T-helper 2 cell treated with Interferon-gamma antibody and Interleukin-4, amounts not matched to agents 5 μg/mL and 100 μg/mL, for 36 hours (primary cell): ENCODE data around the gene ABCC5.

ENCODE experiments used
- DNase-seq: peaks from one replicate; pipeline ENCODE4 v3.0.0; 2021; ENCODE audit warnings: low spot score
- H3K27ac Mint-ChIP-seq: one replicate; pipeline ENCODE4 v1.8.0; 2021; ENCODE audit warnings: mild to moderate bottlenecking, mixed read lengths
- H3K27me3 Mint-ChIP-seq: one replicate; pipeline ENCODE4 v1.8.0; 2021; ENCODE audit warnings: low read depth, mixed read lengths
- H3K36me3 Mint-ChIP-seq: one replicate; pipeline ENCODE4 v1.8.0; 2021; ENCODE audit warnings: low read depth, mixed read lengths
- H3K4me1 Mint-ChIP-seq: one replicate; pipeline ENCODE4 v1.8.0; 2021; ENCODE audit warnings: low read depth, mixed read lengths
- H3K4me3 Mint-ChIP-seq: one replicate; pipeline ENCODE4 v1.8.0; 2022; ENCODE audit warnings: mild to moderate bottlenecking, moderate library complexity, mixed read lengths
- H3K9me3 Mint-ChIP-seq: one replicate; pipeline ENCODE4 v1.8.0; 2021; ENCODE audit warnings: mixed read lengths

ABCC5 gene

GRCh38 chr3:183980403-183980802 lies 37.3 kb downstream of the ABCC5 start:
- DNase-seq, result no peak
- Mint-ChIP-seq H3K27me3 (no peaks in the 10 kb centered on the region), H3K4me3 (no peak overlapping the region), H3K36me3 (peaks cover 10% of the 10 kb centered on the region), H3K27ac (no peak overlapping the region), H3K4me1 (peaks cover 5% of the 10 kb centered on the region), H3K9me3 (no peaks in the 10 kb centered on the region)

DNA sequence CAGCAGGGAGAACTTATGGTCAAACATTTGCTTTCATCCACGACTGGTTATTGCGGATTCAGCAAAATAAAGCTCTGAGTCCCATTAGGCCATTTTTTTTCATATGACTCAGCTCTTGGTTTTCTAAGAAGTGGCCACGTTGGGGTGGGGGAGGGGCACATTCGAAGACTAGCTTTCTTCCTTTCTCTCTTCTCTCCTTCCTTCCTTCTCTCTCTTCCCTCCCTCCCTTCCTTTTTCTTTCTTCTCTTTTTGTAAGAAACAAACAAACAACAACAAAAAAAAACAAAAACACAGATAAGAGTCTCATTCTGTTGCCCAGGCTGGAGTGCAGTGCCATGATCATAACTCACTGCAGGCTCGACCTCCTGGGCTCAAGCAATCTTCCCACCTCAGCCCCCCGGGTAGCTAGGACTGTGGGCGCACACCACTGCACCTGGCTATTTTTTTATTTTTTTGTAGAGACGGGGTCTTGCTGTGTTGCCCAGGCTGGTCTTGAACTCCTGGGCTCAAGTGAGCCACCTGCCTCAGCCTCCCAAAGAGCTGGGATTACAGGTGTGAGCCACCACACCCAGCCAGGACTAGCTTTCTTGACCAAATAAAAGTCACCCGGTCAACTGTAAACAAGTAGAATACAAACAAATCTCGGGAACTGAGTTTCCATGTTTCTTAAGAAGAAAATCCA lies 41.6 kb downstream of the ABCC5 start:
- H3K27ac Mint-ChIP-seq, result no peak overlapping the region
- no peak overlapping the region for H3K4me3 Mint-ChIP-seq
- no peak for DNase-seq
- H3K9me3 Mint-ChIP-seq, result no peaks in the 10 kb centered on the region
- no peaks in the 10 kb centered on the region for H3K27me3 Mint-ChIP-seq
- peaks cover 5% of the 10 kb centered on the region for H3K36me3 Mint-ChIP-seq
- H3K4me1 Mint-ChIP-seq, result peaks cover 5% of the 10 kb centered on the region

GRCh38 chr3:183968666-183969245 lies 48.9 kb downstream of the ABCC5 start:
- Mint-ChIP-seq H3K36me3 (no peaks in the 10 kb centered on the region), H3K27ac (no peak overlapping the region), H3K27me3 (no peaks in the 10 kb centered on the region), H3K4me3 (no peak overlapping the region), H3K9me3 (no peaks in the 10 kb centered on the region), H3K4me1 (no peaks in the 10 kb centered on the region)
- no peak for DNase-seq

- DNase-seq, result no peak
- H3K27ac Mint-ChIP-seq, result no peak overlapping the region
- H3K36me3 Mint-ChIP-seq, result no peaks in the 10 kb centered on the region
- H3K9me3 Mint-ChIP-seq, result no peaks in the 10 kb centered on the region
- H3K4me1 Mint-ChIP-seq, result no peaks in the 10 kb centered on the region
- H3K4me3 Mint-ChIP-seq, result no peak overlapping the region
- no peaks in the 10 kb centered on the region for H3K27me3 Mint-ChIP-seq
These were observed 50.0 kb downstream of the ABCC5 start for GRCh38 chr3:183967693-183968092.

- no peak for DNase-seq
- Mint-ChIP-seq H3K27me3 (no peaks in the 10 kb centered on the region), H3K4me3 (no peak overlapping the region), H3K4me1 (no peaks in the 10 kb centered on the region), H3K36me3 (peaks cover 2% of the 10 kb centered on the region), H3K27ac (no peak overlapping the region), H3K9me3 (no peaks in the 10 kb centered on the region)
These were observed 51.3 kb downstream of the ABCC5 start for GRCh38 chr3:183966361-183966791.

- no peaks in the 10 kb centered on the region for H3K27me3 Mint-ChIP-seq
- no peak overlapping the region for H3K4me3 Mint-ChIP-seq
- no peak for DNase-seq
- peaks cover 4% of the 10 kb centered on the region for H3K36me3 Mint-ChIP-seq
- no peaks in the 10 kb centered on the region for H3K9me3 Mint-ChIP-seq
- no peaks in the 10 kb centered on the region for H3K4me1 Mint-ChIP-seq
- no peak overlapping the region for H3K27ac Mint-ChIP-seq
These were observed 54.9 kb downstream of the ABCC5 start for GRCh38 chr3:183962807-183963206.

DNA sequence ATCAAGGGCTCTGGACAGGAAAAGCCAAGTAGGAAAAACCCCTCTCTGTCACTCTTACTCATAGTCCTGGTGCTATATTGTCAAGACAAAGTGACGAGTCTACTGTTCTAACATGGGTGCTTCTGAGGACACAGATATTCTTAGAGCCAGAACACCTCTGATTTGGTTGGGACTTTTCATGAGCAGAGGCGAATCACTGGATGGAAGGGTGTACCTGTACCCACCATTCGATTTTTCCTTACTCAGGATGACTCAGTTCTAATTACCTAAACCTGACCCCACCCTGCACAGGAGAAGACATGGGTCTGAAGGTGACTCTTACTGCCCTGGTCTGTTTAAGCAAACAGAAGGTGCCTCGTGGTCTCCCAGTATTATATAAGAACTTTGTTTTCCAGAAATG lies 58.5 kb downstream of the ABCC5 start:
- Mint-ChIP-seq H3K27ac (no peak overlapping the region), H3K36me3 (peaks cover 9% of the 10 kb centered on the region)
- DNase-seq, result no peak

DNA sequence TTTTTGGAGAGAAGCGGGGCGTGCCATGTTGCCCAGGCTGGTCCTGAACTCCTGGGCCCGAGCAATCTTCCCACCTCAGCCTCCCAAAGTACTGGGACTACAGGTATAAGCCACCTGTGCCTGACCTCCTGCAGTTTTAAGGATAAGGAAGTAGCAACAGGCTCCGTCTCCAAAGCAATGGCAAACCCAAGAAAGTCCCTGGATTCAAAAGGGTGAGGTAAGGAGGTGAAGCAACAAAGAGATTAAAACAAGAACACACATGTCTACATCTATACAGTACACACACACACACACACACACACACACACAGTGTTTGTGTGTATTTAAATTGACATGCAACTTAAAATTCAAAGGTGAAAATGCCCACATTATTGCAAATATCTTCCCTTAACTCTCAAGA lies 58.9 kb downstream of the ABCC5 start:
- no peak overlapping the region for H3K4me3 Mint-ChIP-seq
- no peak overlapping the region for H3K27ac Mint-ChIP-seq
- no peaks in the 10 kb centered on the region for H3K27me3 Mint-ChIP-seq
- peaks cover 9% of the 10 kb centered on the region for H3K36me3 Mint-ChIP-seq
- DNase-seq, result no peak
- no peaks in the 10 kb centered on the region for H3K4me1 Mint-ChIP-seq
- H3K9me3 Mint-ChIP-seq, result no peaks in the 10 kb centered on the region

More for the DNA sequence above, 58.5 kb downstream of the ABCC5 start:
- H3K9me3 Mint-ChIP-seq, result no peaks in the 10 kb centered on the region
- H3K27me3 Mint-ChIP-seq, result no peaks in the 10 kb centered on the region
- H3K4me3 Mint-ChIP-seq, result no peak overlapping the region
- H3K4me1 Mint-ChIP-seq, result no peaks in the 10 kb centered on the region

- H3K4me1 Mint-ChIP-seq, result no peaks in the 10 kb centered on the region
- H3K4me3 Mint-ChIP-seq, result no peak overlapping the region
- H3K36me3 Mint-ChIP-seq, result peaks cover 9% of the 10 kb centered on the region
- H3K9me3 Mint-ChIP-seq, result no peaks in the 10 kb centered on the region
- no peak overlapping the region for H3K27ac Mint-ChIP-seq
- no peak for DNase-seq
- no peaks in the 10 kb centered on the region for H3K27me3 Mint-ChIP-seq
These were observed 59.5 kb downstream of the ABCC5 start for GRCh38 chr3:183958226-183958625.

GRCh38 chr3:183954875-183955274 lies 62.8 kb downstream of the ABCC5 start:
- no peak for DNase-seq
- no peaks in the 10 kb centered on the region for H3K4me1 Mint-ChIP-seq
- peaks cover 7% of the 10 kb centered on the region for H3K36me3 Mint-ChIP-seq
- H3K27ac Mint-ChIP-seq, result no peak overlapping the region
- H3K4me3 Mint-ChIP-seq, result no peak overlapping the region
- no peaks in the 10 kb centered on the region for H3K27me3 Mint-ChIP-seq
- no peaks in the 10 kb centered on the region for H3K9me3 Mint-ChIP-seq

DNA sequence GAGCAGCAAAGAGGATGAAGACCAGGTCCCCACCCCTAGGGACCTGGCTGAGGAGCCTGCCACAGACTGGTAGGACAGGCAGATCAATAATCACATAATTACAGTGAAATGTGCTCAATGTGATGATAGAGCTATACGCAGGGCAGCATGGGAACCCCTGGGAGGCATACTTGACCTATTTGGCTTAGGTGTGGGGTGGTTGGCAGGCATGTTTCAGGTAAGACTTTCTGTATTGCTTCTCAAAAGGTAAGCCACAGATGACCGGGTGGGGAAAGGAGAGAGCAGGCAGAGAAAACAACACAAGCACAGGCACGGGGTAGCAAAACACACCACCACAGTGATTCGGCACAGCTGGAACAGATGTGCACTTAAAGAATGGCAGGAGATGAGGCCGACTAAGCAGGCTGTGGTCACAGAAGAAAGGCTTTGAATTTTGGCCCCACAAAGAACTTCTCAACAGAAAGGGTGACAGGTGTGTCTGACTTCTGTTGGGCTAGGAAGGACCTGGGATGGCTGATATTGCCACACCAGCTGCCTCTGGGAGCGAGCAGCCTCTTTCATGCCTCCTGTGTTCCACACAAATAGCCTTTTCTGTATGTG lies 64.1 kb downstream of the ABCC5 start:
- Mint-ChIP-seq H3K27me3 (no peaks in the 10 kb centered on the region), H3K4me1 (no peaks in the 10 kb centered on the region), H3K27ac (no peak overlapping the region), H3K9me3 (no peaks in the 10 kb centered on the region), H3K4me3 (no peak overlapping the region), H3K36me3 (peaks cover 7% of the 10 kb centered on the region)
- no peak for DNase-seq

- Mint-ChIP-seq H3K9me3 (no peaks in the 10 kb centered on the region), H3K36me3 (peaks cover 6% of the 10 kb centered on the region), H3K27ac (no peak overlapping the region), H3K4me3 (no peak overlapping the region), H3K27me3 (no peaks in the 10 kb centered on the region), H3K4me1 (no peaks in the 10 kb centered on the region)
- no peak for DNase-seq
These were observed 66.2 kb downstream of the ABCC5 start for GRCh38 chr3:183951459-183951858.

DNA sequence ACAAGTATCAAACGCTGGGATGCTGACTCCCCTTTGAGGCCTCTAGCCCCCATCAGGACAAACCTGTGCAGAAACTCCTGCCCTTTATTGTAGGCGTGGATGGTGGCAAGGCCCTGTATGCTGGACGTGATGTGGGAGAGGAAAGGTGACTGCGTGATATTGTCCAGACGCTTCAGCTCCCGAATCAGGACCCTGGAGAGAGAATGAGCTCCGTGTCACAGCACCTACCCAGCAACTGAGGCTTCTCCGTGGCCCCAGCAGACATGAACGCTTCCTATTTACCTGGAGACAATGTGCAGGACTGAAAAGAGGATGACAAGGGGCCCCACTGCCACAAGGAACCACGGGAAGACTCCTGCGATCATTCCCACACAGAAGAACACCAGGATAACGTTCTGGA lies 68.0 kb downstream of the ABCC5 start:
- Mint-ChIP-seq H3K9me3 (no peaks in the 10 kb centered on the region), H3K36me3 (peaks cover 5% of the 10 kb centered on the region), H3K27me3 (no peaks in the 10 kb centered on the region), H3K27ac (no peak overlapping the region), H3K4me1 (no peaks in the 10 kb centered on the region), H3K4me3 (no peak overlapping the region)
- no peak for DNase-seq

GRCh38 chr3:183946037-183946436 lies 71.6 kb downstream of the ABCC5 start:
- H3K27me3 Mint-ChIP-seq, result no peaks in the 10 kb centered on the region
- no peaks in the 10 kb centered on the region for H3K9me3 Mint-ChIP-seq
- no peak overlapping the region for H3K4me3 Mint-ChIP-seq
- no peak overlapping the region for H3K27ac Mint-ChIP-seq
- DNase-seq, result no peak
- H3K4me1 Mint-ChIP-seq, result no peaks in the 10 kb centered on the region
- peaks cover 5% of the 10 kb centered on the region for H3K36me3 Mint-ChIP-seq
